Measurements from ENCODE around the gene UBE2A.

The UBE2A gene

GRCh38 chrX:119607018-119607389, 32.6 kb downstream of the UBE2A start:
- no peak for DNase-seq

GRCh38 chrX:119614776-119615175, 40.4 kb downstream of the UBE2A start:
- no peak for DNase-seq

GRCh38 chrX:119617517-119618164, 43.3 kb downstream of the UBE2A start:
- DNase-seq = peak; percentile 33 to 39

- peak; percentile 62 to 63 for DNase-seq
Measured at GRCh38 chrX:119618439-119618838, 44.1 kb downstream of the UBE2A start.

GRCh38 chrX:119622356-119623232, 48.2 kb downstream of the UBE2A start:
- DNase-seq = peak; percentile 45 to 59

- DNase-seq = no peak
Measured at GRCh38 chrX:119624417-119624816, 50.1 kb downstream of the UBE2A start.

- DNase-seq = no peak
Measured at GRCh38 chrX:119624951-119625668, 50.7 kb downstream of the UBE2A start.

GRCh38 chrX:119625843-119626242, 51.5 kb downstream of the UBE2A start:
- no peak for DNase-seq
